ENCODE measurements around the gene POU2F1. TPM values are rescaled to one million over a fixed set of nuclear protein-coding genes. Genes with fewer than 3 reads are reported as not detected.
"Not testable (repeated sequence)": the region's sequence is repeated elsewhere in the genome, so short reads cannot be mapped to it uniquely, and the experiment has no call there.

POU2F1 gene
- total RNA-seq, 1 donor from 2014 or later, result 7.4 TPM

DNA sequence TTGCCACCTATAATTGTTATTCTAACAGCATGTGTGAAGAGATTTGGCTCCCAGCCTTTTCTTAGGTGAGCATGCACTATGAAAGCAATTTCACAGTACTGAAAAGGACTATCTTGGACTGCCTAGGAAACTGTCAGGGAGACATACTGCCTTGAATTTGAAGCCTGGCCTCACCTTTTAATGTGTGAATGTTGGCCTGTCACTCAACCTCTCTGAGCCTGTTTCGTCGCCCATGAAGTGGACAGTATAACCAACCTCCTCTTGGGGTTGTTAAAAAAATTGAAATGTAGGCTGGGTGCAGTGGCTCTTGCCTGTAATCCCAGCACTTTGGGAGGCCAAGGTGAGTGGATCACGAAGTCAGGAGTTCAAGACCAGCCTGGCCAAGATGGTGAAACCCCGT, 20.4 kb upstream of the POU2F1 start:
- DNase-seq (no peak), ATAC-seq (ENCODE audit: poor library complexity) (no peak)
- intact Hi-C loops (cut with DNase I), result no loop called here

DNA sequence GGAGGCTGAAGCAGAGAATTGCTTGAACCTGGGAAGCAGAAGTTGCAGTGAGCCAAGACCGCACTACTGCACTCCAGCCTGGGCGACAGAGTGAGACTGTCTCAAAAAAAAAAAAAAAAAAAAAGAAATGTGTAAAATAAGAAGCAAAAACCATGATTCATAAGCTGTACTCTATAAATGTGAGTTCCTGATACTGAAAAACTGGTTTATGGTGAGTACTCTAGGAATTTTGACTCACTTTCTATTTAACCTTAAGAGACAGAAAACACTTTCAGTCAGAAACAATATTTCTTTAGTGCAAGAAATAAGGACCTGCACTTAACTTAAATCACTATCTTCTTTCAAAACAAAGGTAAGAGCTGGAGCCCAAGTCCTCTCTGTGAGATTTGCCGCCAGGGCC, 19.9 kb upstream of the POU2F1 start:
- intact Hi-C loops (cut with DNase I), result no loop called here
- no peak for DNase-seq
- ATAC-seq (ENCODE audit: poor library complexity), result no peak

DNA sequence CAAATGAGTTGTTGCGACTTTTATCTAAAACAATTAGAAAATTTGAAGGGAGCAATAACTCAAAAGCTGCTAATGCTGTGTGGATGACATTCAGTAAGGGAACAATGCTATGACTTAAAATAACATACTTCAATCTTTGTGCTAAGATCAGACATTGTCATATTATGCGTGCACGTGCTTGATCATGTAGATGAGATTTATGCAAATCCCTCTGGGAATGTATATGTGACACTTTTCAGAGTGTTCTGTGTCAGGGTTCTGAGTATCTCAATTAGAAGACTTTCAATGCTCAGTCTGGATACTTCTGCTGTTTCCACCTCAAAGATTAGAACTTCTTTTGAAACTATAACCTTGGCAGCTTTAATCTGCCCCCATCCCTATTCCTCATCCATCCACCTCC, 18.6 kb upstream of the POU2F1 start:
- DNase-seq (no peak), ATAC-seq (ENCODE audit: poor library complexity) (no peak)
- intact Hi-C loops (cut with DNase I), result no loop called here

DNA sequence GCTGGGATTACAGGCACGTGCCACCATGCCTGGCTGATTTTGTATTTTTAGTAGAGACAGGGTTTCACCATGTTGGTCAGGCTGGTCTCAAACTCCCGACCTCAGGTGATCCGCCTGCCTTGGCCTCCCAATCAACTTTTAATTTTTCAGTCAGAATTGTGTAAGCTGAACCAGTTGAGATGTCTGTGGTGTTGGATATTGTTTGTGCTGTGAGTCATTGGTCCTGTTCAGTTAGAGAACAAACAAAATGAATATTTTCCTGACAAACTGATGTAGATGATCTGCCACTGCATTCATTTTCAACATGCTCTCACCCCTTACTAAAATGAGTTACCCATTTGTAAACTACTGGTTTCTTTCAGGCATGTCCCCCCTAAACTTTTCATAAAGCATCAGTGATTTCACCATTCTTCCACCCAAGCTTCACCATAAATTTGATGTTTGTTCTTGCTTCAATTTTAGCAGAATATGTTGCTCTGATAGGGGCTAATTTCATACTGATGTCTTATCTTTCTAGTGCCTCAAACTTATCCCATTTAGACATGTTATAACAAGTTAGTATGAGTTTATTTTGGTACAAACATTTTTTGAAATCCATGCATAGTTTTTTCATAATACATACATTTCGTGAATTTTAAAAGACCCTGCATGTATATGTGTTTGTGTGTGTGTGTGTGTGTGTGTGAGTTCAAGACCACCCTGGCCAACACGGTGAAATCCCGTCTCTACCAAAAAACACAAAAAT, 15.2 kb upstream of the POU2F1 start:
- DNase-seq; ATAC-seq (ENCODE audit: poor library complexity): not testable (repeated sequence)
- intact Hi-C loops (cut with DNase I), result loop anchor here (5.0 kb wide), 1 partner anchor 138 kb away; no protein-coding TSS in a partner anchor

DNA sequence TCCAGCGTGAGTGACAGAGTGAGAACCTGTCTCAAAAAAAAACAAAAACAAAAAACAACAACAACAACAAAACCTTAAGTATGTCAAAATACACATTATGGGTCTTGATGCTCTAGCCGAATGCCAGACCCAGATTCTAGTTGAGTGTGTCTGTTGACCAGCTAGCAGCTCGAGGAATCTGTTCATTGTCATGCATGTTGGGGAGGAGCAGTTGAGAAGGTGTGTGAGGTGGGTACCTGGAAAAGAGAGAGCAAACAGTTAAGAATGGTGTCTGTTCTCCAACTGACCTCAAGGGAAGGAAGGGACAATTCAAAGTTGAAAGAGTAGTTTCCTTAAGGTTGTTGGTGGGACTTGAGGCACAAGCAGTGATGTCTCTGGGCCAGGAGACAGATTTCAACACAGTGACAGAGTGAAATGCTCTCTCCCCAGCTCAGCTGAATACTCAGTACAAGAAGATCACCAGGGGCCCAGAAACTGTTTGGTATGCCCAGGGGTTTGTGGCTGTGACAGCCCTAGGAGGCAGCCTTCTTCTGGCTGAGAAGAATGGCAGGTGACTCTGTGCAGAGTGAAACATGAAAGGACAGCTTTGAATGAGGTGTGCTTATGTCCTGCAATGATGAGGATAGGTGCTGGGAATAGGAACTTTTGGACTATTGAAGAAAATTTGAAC, 14.4 kb upstream of the POU2F1 start:
- ATAC-seq (ENCODE audit: poor library complexity) (no peak), DNase-seq (no peak)
- intact Hi-C loops (cut with DNase I), result loop anchor here (5.0 kb wide), 1 partner anchor 139 kb away; no protein-coding TSS in a partner anchor

DNA sequence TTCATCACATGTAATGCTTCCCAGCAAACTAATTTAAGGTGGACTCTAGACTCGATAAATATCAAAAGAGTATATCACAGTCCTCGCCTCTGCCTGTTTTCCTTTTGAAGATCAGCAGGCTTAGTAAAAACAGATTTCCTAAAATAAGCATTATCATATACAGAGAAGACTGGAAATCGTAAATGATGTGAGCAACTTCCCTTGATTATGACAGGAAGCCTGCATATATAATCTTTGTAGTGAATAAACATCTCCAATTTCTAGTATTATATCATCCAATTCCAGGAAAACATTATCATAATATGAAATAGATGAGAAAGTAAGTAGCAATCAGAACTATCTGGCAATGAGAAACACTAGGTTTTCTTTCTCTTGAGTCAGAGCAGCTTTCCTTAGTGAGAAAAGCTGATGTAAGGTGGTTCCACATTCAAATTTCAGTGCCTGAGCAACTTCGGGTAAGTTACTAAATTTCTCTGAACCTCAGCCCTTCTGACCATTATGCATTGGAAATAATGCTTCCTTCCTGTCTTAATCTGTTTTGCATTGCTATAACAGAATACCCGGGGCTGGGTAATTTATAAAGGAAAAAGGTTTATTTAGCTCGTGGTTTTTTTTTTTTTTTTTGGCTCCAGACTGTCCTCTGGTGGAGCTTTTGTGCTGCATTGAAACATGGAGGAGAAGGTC, 12.6 kb upstream of the POU2F1 start:
- no peak for DNase-seq
- ATAC-seq (ENCODE audit: poor library complexity), result no peak
- intact Hi-C loops (cut with DNase I), result loop anchor here (5.0 kb wide), 1 partner anchor 141 kb away; no protein-coding TSS in a partner anchor

DNA sequence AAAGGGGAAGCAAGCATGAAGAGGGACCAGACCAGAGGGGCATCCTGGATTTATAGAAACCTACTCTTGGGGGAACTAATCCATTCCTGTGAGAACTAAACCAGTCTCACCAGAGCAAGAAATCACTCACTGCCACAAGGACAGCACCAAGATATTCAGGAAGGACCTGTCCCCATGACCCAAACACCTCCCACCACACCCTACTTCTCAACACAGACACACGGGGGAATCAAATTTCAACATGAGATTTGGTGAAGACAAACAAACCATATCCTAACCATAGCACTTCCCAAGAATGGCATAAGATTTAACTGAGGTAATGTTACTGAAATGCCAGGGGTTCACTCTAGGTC, 12.1 kb upstream of the POU2F1 start:
- intact Hi-C loops (cut with DNase I), result loop anchor here (5.0 kb wide), 1 partner anchor 141 kb away; no protein-coding TSS in a partner anchor
- DNase-seq (no peak), ATAC-seq (ENCODE audit: poor library complexity) (no peak)

DNA sequence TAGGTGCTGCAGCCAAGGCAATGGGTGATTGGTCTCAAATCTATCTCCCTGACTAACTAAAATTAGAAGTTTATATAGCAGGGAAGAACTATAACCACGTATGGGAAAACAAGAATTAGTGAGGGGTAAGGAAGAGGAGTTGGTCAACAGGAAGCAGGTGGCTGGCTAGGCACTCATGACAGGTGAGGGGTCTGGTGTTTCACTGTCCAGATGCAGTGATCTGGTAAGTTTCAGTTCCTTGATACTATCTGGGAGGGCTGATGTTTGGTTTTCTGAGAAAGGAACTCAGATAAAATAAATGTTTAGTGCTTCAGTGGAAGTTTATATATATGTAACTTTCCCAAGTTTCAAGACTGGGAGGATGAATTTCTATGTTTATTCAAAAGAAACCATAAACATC, 11.6 kb upstream of the POU2F1 start:
- ATAC-seq (ENCODE audit: poor library complexity) (no peak), DNase-seq (no peak)
- intact Hi-C loops (cut with DNase I), result loop anchor here (5.0 kb wide), 1 partner anchor 142 kb away; no protein-coding TSS in a partner anchor

DNA sequence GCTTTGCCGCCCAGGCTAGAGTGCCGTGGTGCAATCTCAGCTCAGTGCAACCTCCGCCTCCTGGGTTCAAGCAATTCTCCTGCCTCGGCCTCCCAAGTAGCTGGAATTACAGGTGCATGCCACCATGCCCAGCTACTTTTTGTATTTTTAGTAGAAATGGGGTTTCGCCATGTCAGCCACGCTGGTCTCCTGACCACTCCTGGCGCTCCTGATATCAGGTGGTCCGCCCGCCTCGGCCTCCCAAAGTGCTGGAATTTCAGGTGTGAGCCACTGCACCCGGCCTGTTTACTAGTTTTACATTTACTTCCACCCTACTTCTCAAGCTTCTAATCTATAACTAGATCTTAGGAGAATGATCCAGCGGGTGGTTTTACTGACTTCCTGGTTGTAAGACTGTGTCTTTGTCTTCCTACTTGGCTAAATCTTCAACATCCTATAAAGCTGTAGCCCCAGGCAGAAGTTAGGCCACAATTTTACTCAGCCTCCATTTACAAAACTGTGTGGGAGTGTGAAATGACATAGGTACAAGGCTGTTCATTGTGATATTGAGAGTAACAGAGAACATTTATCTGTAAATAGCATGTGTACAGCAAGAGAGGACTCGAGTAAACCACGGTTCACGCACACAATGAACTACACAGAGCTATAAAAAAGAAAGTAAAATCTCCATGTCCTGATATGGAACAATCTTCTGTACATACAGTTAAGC, 9.6 kb upstream of the POU2F1 start:
- intact Hi-C loops (cut with DNase I), result no loop called here
- DNase-seq (no peak), ATAC-seq (ENCODE audit: poor library complexity) (no peak)

DNA sequence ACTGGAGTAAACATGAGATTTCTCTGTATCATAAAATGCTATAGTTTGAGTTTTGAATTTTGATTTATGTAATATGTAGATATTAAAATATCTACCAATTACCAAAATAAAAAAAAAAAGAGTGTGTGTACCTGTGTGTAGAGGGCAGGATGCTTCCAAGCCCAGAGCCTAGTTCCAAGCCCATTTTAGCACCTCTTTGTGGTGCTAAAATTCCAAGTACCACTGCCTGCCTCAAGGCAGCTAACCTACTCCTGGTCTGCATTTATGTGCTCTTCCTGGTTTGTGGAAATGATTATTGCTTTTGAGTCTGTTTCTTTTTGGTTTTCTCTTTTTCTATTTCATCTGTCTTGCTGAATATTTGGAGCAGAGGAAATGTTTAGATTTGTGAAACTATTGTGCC, 8.7 kb upstream of the POU2F1 start:
- no peak for ATAC-seq (ENCODE audit: poor library complexity)
- intact Hi-C loops (cut with DNase I), result no loop called here
- no peak for DNase-seq

DNA sequence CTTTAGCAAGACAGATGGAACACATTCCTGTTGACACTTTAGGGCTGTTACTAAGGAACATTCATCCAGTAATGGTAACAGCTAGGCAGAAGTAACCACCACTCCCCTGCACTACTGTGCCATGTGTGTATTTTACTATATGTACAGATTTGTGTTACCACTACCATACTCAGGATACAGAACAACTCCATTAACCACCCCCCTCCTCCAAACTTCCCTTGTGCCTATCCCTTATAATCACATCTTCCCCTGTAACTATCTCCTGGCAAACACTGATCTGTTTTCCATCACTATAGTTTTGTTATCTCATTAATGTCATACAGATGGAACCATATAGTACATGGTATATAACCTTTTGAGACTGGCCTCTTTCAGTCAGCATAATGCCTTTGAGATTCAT, 3.9 kb upstream of the POU2F1 start:
- ATAC-seq (ENCODE audit: poor library complexity) (no peak), DNase-seq (no peak)
- intact Hi-C loops (cut with DNase I), result no loop called here

DNA sequence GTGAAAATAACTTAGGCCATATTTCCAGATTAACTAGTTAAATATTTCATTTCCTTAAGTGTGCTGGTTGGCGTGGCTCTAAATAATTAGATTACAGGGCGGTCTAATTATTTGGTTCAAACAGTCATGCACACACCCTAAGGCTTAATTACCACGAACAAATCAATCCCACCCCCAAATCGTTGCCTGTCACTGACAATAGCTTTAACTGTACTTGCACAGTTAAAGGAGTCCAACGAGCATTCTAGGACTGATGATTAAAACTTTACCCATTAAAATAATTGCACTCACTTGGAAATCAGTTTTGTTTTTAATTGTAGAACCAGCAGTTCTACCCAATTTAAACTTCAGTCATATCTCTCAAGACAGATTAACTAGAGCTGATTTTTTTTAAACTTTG, 1.5 kb upstream of the POU2F1 start:
- ATAC-seq (ENCODE audit: poor library complexity) (no peak), DNase-seq (no peak)
- intact Hi-C loops (cut with DNase I), result no loop called here

DNA sequence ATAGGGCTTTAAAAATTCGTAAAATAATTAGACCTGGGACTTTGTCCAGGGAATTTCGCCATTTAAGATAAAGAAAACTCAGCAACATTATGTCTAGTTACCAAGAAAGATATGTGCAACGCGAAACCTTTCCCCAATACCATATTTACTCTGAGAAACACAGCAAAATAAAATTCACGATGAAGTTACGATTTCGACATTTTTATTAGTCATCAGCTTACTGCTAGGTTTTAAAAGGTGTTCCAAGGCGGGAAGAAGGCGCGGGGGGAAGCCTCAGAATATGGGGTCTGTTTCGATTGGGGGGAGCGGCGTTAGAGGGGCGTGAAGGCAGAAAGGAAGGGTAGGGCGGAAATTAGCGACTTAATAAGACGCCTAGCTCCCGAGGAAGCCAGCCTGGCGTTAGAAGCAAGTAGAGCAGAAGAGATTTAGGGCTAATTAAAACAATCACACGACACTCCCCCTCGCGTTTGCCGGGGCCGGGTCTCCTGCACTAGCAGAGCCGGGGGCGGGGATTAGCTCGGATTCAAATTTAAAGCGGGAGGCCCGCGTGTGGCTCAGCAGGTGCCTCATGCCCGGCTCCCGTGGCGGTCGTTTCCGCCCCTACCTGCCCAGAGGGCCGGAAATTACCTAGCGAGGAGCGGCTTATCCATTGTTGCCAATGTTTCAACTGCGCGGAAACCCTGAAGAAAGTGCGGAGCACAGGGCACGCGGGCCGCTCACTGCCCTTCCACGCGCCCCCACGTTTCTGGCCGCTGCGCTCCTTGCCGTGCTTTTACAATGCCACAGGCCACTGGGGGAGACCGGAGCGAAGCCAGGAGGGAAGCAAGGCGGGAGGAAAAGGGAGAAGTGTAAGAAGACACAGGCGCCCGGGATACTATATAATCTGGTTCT, 795 bp upstream of the POU2F1 start:
- peak; percentile 65 for ATAC-seq (ENCODE audit: poor library complexity)
- intact Hi-C loops (cut with DNase I), result no loop called here
- peak; percentile 91 for DNase-seq

DNA sequence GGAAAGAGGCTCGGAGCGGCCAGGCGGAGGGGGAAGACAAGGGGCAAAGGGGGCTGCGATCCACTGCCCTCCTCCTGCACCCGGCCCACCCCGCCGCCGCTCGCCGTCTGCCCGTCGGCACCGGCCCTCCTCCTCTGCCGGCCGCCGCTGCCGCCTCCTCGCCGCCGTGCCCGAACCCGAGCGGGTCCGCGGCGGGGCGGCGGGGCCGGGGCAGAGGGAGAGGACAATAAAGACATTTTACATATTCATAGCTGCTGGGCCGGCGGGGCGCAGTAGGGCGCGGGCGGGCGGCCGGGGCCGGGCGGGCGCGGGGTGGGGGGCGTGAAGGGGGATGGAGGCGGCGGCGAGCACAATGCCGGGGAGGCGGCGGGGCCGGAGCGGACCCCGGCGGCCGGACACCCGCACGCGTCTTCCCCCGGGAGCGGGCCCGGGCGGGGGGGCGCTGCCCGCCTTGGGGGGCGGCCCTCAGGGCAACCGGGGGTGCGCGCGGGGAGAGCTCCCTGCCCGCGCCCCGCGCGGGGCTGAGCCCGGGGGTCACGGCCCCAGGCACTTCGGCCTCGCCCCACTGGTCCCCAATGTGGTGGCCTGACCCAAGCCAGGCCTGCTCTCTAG, 546 bp downstream of the POU2F1 start:
- DNase-seq (peak; percentile 43), ATAC-seq (ENCODE audit: poor library complexity) (peak; percentile 14)
- intact Hi-C loops (cut with DNase I), result no loop called here

DNA sequence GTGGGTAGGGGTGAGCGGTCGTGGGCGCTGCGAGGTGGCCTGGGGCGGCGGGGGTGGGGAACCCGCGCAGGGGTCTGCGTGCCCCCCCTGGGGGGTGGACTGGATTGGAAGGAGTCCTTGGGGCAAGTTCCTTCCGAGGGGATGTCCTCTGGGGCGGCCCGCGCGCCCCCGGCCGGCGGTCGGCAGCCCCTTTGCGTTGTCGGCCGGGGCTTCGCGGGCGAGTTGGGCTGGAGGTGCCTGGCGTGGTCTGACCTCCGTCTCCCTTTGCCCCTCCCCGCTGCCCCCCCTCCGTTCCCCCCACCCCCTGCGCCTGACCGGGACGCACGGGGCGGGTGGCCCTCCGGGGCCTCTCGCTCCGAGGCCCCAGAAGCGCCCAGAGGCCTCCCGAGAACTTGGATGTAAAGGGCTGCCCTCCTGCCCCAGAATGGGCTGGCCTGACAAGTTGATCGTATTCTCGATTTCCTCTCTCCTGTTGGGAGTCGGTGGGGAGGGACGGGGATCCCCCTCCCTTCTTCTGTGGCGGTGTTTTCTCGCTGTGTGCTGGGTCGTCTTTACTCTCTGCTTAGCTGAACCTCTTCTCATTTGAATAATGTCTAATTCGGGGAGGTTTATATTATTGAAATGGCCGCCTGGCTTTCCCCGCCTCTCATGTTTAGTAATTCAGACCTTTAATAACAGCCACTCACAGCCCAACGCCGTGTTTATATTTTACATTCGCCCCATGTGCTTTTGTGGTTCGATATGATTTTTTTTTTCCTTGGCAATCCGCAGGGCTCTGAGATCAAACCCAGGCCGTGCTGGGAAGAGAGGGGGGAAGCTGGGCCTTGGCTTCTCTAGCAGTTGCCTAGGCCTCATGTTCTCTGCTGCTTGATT, 1.3 kb downstream of the POU2F1 start:
- DNase-seq (peak; percentile 73), ATAC-seq (ENCODE audit: poor library complexity) (peak; percentile 50)
- intact Hi-C loops (cut with DNase I), result no loop called here

DNA sequence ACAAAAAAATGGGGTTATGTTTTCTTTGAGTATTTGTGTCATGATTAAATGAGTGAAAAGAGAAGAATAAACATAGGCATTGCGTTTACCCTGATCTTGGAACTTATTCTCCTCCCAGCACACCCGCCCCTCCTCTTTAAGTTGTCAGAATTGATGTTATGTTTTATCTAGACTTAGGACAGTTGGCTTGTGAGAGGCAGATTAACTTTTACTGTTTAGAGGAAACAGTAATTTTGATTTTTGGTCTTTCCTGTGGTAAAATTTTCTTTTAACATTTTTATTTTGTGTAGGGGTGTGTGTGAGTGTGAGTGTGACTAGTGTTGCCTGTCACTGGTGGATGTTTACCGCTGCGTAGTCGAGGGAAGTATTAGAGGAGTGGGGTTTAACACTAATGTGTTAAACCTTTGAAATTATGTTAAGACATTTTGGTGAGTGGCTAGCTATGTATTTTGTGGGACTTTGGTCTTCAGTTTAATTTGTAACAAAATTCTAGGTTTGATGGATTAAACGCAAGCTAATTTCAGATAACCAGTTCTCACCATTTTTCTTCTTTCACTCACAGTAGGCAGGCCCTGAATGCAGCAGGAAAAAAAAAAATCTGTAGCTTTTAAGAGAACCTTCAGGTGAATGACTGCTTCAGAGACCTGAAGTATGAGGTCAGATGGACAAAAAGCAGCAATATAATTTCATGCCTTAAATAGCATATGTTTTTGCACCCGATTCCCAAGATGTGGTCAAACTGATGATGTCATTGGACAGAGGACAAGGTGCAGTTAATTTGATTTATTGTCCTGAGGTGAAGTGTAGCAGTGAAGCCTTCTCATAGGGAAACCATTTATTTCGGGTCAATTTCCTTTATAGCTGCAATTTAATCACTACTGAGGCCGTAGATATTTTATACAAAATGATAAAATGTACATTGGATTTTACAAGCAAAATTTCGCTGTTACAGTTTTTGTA, 2.7 kb downstream of the POU2F1 start:
- intact Hi-C loops (cut with DNase I), result no loop called here
- no peak for DNase-seq
- no peak for ATAC-seq (ENCODE audit: poor library complexity)

Measured in Right ventricle myocardium superior (tissue), 1 donor.